Fibroblast of pulmonary artery (primary cell): ENCODE results near the gene SH3GL1.

ENCODE experiments used
- DNase-seq: peaks from one replicate; pipeline ENCODE4 v3.0.0-alpha.2; 2010; ENCODE audit warnings: low read depth
- H3K4me3 ChIP-seq: replicated peaks from 2 replicates; pipeline ENCODE4 v1.5.1; 2011; ENCODE audit warnings: low read depth, mild to moderate bottlenecking, control low read depth, low read length, moderate library complexity
- TF ChIP-seq, protein P1 (sequence below): IDR thresholded peaks from 2 replicates; pipeline ENCODE4 v1.5.1; 2011; ENCODE audit warnings: mild to moderate bottlenecking, control low read depth, low read length, inconsistent platforms; ENCODE audit errors: missing control alignments

Gene SH3GL1

DNA sequence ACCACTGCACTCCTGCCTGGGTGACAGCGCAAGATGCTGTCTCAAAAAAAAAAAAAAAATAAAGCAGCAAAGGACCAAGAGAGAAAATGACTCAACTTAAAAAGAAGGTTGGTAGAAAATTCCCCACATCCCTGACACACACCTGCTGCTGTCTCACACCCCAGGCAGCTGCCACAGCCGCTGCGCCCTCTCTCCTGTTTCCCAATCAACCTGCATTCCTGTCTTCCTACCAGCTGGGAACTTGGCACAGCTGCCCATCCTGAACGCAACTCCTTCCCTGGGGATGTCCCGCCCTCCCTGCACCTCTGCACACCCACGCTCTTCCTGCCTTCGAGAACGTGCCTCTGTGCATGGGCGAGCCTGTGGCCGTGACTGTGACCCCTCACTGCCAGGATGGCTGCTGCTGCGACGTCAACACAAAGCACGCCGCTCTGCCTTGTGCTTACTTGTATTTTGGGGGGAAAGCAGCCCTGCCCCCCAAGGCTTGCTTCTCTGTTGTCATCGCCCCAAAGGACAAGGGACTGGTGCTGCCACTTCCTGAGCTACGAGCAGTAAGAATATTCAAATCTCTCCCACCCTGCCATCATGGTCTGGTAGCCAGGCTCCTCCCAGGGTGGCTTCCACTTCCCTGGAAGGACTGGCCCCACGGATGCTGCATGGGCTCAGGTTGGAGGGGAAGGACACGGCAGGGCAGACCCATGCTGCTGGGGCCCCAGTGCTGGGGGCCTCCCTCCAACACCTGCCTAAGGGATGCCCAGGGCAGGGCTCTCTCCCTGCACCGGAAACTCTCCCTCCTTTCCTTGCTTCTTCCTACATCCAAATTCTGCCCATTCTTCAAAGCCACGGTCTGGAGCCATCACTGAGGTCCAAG lies 20.7 kb downstream of the SH3GL1 start:
- TF ChIP-seq, protein P1, sequence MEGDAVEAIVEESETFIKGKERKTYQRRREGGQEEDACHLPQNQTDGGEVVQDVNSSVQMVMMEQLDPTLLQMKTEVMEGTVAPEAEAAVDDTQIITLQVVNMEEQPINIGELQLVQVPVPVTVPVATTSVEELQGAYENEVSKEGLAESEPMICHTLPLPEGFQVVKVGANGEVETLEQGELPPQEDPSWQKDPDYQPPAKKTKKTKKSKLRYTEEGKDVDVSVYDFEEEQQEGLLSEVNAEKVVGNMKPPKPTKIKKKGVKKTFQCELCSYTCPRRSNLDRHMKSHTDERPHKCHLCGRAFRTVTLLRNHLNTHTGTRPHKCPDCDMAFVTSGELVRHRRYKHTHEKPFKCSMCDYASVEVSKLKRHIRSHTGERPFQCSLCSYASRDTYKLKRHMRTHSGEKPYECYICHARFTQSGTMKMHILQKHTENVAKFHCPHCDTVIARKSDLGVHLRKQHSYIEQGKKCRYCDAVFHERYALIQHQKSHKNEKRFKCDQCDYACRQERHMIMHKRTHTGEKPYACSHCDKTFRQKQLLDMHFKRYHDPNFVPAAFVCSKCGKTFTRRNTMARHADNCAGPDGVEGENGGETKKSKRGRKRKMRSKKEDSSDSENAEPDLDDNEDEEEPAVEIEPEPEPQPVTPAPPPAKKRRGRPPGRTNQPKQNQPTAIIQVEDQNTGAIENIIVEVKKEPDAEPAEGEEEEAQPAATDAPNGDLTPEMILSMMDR, result no peak
- no peak overlapping the region for H3K4me3 ChIP-seq
- peak; percentile 73 for DNase-seq

DNA sequence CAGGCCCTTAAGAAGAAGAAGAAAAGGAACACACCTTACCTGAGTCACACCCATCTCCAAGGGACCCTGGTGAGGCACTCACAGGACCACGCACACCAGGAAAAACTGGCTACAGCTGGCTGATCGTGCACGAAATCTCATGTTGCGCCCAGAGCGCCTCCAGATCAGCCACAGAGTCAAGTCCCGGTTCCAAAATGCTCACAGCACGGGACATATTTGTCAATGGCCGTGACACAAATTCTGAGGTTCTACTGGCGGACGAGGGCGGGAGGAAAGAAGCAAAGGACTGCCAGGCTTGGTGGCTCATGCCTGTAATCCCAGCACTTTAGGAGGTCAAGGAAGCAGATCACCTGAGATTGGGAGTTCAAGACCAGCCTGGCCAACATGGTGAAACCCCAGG lies 21.5 kb downstream of the SH3GL1 start:
- no peak for DNase-seq
- H3K4me3 ChIP-seq, result no peak overlapping the region
- TF ChIP-seq, protein P1, result no peak

DNA sequence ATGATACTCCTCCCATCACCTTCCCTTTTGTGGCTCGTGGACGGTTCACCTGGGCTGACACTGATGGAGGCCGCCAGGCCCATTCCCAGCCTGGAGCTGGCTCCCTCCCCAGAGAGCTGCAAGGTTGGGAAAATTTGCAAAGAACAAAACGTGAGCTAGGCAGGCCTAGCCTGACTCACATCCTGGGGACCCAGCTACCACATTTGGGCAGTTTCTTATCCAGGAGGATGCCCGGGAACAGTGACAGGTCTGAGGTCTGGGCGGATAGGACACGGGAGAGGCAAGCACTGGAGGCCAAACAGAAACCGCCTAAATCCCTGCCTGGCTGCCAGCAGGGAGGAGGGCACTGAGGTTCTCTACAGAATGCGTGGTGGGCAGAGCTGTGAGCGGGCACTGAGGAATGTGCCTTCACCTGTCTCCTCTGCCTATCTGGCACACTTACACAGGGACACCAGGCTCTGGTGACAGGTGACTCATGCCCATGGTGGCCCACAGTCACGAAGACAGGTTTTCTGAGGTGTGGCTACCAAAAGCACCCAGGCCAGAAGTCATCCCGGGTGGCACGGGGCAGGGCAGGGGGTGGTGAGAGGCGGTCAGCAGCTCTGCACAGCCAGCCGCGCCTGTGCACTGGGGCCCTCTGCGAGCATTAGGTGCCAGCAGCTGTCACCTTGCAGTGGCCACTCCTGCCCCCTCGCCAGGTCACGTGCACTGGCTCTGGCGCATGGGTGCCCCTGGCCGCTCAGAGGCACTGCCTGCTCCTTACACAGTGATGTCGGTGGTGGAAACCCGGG lies 23.2 kb downstream of the SH3GL1 start:
- TF ChIP-seq, protein P1, result no peak
- H3K4me3 ChIP-seq, result no peak overlapping the region
- DNase-seq, result no peak

DNA sequence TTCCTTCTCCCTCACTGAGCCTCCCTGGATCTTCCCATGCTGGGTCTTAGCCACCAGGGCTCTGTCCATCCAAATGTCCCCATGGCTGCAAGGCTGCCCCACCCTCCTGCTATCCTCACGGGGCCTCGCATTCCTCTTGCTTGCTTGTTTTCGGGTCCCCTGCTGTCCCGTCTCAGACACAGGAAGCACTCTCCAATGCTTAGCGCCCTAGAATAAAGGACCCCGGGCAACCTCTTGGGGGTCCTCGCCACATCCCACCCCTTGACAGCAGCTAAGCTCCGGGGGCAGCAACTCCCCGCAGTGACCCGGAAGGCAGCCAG lies 23.7 kb downstream of the SH3GL1 start:
- no peak overlapping the region for H3K4me3 ChIP-seq
- DNase-seq, result no peak
- TF ChIP-seq, protein P1, result no peak

DNA sequence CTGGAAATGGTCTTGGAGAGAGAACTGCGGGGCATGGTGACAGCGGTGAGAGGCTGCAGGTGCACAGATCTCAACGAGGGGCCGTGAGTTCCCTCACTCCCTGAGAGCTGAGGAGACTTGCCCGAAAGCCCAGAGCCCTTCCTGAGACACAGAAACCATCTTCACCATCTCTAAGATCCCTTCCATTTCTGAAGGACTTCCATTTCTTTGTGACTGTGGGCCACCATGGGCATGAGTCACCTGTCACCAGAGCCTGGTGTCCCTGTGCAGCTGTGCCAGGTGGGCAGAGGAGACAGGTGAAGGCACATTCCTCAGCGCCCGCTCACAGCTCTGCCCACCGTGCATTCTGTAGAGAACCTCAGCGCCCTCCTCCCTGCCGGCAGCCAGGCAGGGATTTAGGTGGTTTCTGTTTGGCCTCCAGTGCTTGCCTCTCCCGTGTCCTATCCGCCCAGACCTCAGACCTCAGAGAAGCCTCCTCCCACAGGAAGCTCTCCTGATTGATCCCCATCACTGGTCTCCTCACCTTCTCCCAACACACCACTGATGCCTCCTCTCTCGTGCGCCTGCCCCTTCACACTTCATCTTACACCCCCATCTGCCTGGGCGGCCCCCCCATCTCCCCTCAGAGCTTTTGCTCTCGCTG lies 24.2 kb downstream of the SH3GL1 start:
- no peak for DNase-seq
- no peak overlapping the region for H3K4me3 ChIP-seq
- TF ChIP-seq, protein P1, result no peak

DNA sequence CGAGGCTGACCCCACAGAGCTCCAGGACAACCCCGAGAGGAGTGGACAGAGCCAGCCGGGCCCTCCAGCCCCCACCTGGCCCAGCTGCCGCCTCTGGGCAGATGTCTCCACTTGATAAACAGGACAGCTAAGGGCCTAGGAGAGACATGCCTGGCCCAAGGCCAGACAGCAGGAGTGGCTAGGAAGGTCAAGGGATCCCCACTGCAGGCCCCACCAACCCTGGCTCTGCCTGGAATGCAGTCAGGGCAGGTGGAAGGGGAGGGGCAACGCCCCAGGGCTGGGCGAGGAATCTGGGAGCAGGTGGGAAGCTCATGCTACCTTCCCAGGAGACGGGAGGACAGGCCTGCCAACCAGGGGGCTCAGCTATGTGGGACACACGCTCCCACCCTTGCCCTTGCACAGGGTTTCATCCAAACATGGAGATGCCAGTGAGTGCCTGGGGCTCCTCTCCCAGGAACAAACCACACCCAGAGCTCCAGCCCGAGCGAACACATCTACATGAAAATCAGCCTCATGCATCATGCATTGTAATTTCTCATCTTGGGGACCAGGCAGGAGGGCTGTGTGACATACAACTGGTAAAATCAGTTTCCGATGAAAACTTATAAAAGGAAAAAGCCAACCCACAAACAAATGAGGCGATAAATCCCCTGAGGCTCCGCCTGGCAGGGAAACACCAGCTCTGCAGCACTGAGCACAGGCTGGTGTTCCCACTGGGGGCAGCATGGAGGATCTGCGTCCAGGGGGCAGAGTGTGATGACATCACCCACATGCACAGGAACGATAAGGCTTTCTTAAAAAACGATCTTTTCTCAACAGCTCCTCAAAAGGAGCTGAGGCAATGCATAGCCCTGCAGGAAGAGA lies 25.0 kb downstream of the SH3GL1 start:
- H3K4me3 ChIP-seq, result no peak overlapping the region
- peak; percentile 80 for DNase-seq
- TF ChIP-seq, protein P1, result peak; percentile 55
